Measurements from ENCODE around the gene GLYR1.

DNA sequence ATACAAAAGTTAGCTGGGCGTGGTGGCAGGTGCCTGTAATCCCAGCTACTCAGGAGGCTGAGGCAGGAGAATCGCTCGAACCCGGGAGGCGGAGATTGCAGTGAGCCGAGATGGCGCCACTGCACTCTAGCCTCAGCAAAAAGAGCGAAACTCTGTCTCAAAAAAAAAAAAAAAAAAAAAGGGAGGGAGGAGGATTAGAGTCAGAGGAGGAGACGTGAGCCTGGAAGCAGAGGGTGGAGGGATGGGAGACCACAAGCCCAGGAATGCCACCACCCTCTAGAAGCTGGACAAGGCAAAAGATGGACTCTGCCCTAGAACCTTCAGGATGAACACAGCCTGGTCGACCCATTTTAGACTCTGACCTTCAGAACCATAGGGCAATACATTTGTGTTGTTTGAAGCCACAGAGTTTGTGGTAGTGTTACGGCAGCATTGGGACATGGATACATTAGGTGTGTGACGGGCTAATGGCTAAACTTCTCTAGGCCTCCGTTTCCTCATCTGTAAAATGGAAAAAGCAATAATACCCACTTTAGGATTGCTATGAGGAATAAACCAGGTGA lies 54.1 kb downstream of the GLYR1 start:
- TF ChIP-seq, protein P1, sequence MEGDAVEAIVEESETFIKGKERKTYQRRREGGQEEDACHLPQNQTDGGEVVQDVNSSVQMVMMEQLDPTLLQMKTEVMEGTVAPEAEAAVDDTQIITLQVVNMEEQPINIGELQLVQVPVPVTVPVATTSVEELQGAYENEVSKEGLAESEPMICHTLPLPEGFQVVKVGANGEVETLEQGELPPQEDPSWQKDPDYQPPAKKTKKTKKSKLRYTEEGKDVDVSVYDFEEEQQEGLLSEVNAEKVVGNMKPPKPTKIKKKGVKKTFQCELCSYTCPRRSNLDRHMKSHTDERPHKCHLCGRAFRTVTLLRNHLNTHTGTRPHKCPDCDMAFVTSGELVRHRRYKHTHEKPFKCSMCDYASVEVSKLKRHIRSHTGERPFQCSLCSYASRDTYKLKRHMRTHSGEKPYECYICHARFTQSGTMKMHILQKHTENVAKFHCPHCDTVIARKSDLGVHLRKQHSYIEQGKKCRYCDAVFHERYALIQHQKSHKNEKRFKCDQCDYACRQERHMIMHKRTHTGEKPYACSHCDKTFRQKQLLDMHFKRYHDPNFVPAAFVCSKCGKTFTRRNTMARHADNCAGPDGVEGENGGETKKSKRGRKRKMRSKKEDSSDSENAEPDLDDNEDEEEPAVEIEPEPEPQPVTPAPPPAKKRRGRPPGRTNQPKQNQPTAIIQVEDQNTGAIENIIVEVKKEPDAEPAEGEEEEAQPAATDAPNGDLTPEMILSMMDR (IDR thresholded peaks at IDR 0.05), result no peak
- no peak for TF ChIP-seq POLR2A (IDR thresholded peaks at IDR 0.05)

All from vagina (tissue), 2 donors.